ENCODE data around the gene ZNF70. TPM values are rescaled to one million over a fixed set of nuclear protein-coding genes. Genes with fewer than 3 reads are reported as not detected.

ZNF70 gene
- total and polyA plus RNA-seq, 5 donors from 2014 or later, result 0.06 to 2.0 (median 0.28) TPM

DNA sequence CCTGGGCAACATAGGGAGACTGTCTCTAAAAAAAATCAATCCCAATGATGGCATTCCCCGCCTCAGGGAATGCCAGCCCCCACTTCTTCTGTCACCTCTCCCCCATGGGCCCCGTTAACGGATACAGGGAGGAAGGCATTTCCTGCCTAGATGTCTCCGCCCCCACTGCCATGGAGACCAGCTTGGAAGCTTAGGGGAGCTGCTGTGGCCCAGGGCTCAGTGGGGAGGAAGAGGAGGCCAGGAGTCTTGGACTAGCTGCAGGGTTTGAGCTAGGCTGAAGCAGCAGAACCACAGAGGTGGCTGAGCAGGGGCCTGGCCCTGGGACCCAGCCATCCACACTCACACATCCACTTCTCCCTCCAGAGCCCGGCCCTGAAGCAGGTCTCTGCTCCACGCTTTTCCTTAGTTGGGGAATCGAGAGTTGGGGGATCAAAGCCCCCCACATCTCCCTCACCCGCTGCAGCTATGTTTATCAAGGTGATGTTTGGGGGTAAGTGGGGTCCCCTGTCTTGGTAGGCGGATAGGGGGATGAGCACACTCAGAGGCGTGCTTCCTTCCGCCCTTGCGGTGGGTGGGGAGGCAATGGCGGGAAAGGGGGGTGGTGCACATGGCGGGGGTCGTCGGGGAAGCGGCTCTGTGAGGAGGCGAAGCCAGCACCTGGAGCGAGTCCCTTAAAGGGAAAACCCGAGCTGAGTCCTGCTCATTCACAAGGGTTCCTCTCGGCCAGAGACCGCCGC is 12.1 kb upstream of the ZNF70 start, which contains the start of gene C22orf15:
Gene C22orf15 (plus strand): TSS at position 149 of the 737 bp plus-strand sequence. CDS start 317 bp downstream, at position 466.
- no peaks in the 10 kb centered on the region for H3K36me3 ChIP-seq (ENCODE audit: control insufficient read depth, insufficient read depth, low read length)
- peak within 1 kb of the TSS; percentile 70 to 88 (median 83) for H3K4me3 Mint-ChIP-seq
- no peaks in the 10 kb centered on the region for H3K9me3 Mint-ChIP-seq

DNA sequence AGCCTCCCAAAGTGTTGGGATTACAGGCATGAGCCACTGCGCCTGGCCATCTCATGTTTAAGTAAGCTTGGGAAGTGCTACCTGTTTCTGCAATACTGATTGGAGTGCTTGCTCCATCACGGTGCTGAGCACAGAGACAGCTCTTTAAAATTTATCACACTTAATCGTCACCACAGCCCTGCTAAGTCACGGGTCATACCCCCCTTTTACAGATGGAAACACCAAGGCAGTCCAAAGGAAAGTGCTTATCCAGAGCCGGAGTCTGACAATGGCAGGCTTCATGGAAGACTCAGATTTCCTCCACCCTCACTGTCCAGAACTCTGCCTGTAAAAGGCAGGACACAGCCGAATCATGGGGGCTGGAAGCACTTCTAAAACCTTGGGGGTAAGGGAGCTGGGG is 9.1 kb upstream of the ZNF70 start:
- peaks cover 0 to 25% (median 6%) of the 10 kb centered on the region in 4 donors for H3K4me1 Mint-ChIP-seq
- H3K27ac Mint-ChIP-seq, result no peak overlapping the region
- Histone ChIP-seq H3K9me3 (ENCODE audit: control insufficient read depth in 2 of 2, low read length in 2 of 2) (no peaks in the 10 kb centered on the region), H3K27ac (ENCODE audit: insufficient read depth, low read length, poor library complexity, severe bottlenecking) (no peak overlapping the region), H3K27me3 (ENCODE audit: control insufficient read depth, insufficient read depth, low read length) (no peaks in the 10 kb centered on the region), H3K4me1 (ENCODE audit: control insufficient read depth, insufficient read depth, low read length, poor library complexity, severe bottlenecking) (peaks cover 22% of the 10 kb centered on the region), H3K36me3 (ENCODE audit: control insufficient read depth, insufficient read depth, low read length) (no peaks in the 10 kb centered on the region), H3K4me3 (ENCODE audit: low read depth, low read length) (no peak overlapping the region)
- H3K9me3 Mint-ChIP-seq, result no peaks in the 10 kb centered on the region
- peaks cover 5% of the 10 kb centered on the region for H3K27me3 Mint-ChIP-seq
- H3K36me3 Mint-ChIP-seq, result no peaks in the 10 kb centered on the region
- peak overlapping the region in 2 of 4 donors; percentile 29 to 78 for H3K4me3 Mint-ChIP-seq
- ATAC-seq (ENCODE audit: low read depth in 2 of 2), result no peak
- DNase-seq, result no peak

More for the DNA sequence above, 12.1 kb upstream of the ZNF70 start, which contains the start of gene C22orf15:
- Histone ChIP-seq H3K9me3 (ENCODE audit: control insufficient read depth in 2 of 2, low read length in 2 of 2) (no peaks in the 10 kb centered on the region), H3K4me1 (ENCODE audit: control insufficient read depth, insufficient read depth, low read length, poor library complexity, severe bottlenecking) (peaks cover 33% of the 10 kb centered on the region), H3K27ac (ENCODE audit: insufficient read depth, low read length, poor library complexity, severe bottlenecking) (peak within 1 kb of the TSS; percentile 26), H3K4me3 (ENCODE audit: low read depth, low read length) (peak within 1 kb of the TSS; percentile 44), H3K27me3 (ENCODE audit: control insufficient read depth, insufficient read depth, low read length) (no peaks in the 10 kb centered on the region)
- ATAC-seq (ENCODE audit: low read depth in 2 of 2) (no peak), DNase-seq (peak in 1 of 3 donors; percentile 46)
- no peaks in the 10 kb centered on the region for H3K27me3 Mint-ChIP-seq
- peak within 1 kb of the TSS; percentile 38 to 71 (median 62) for H3K27ac Mint-ChIP-seq
- H3K4me1 Mint-ChIP-seq, result peaks cover 0 to 42% (median 4%) of the 10 kb centered on the region in 4 donors
- H3K36me3 Mint-ChIP-seq, result no peaks in the 10 kb centered on the region

DNA sequence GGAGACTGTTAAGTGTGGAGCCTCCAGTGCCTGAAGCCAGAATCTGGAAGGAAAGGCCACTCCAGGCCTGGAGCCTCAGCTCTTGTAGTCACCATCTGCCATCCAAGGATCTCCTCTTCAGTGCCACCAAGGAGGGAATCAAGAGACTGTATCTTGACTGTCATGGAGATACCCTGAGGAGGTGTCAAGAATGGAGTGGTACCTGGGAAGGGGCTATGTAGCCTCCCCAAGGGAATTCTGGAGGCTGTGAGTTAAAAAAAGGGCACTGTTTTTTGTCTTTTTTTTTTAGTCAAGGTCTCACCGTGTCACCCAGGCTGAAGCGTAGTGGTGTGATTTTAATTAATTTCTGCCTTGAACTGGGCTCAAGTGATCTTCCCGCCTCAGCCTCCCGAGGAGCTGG is 8.7 kb upstream of the ZNF70 start:
- Mint-ChIP-seq H3K27ac (no peak overlapping the region), H3K9me3 (no peaks in the 10 kb centered on the region), H3K27me3 (peaks cover 5% of the 10 kb centered on the region), H3K4me3 (no peak overlapping the region), H3K36me3 (no peaks in the 10 kb centered on the region), H3K4me1 (peaks cover 0 to 23% (median 4%) of the 10 kb centered on the region in 4 donors)
- ATAC-seq (ENCODE audit: low read depth in 2 of 2) (no peak), DNase-seq (no peak)
- H3K4me3 ChIP-seq (ENCODE audit: low read depth, low read length), result no peak overlapping the region
- no peaks in the 10 kb centered on the region for H3K27me3 ChIP-seq (ENCODE audit: control insufficient read depth, insufficient read depth, low read length)
- no peaks in the 10 kb centered on the region for H3K9me3 ChIP-seq (ENCODE audit: control insufficient read depth in 2 of 2, low read length in 2 of 2)
- H3K36me3 ChIP-seq (ENCODE audit: control insufficient read depth, insufficient read depth, low read length), result no peaks in the 10 kb centered on the region
- H3K27ac ChIP-seq (ENCODE audit: insufficient read depth, low read length, poor library complexity, severe bottlenecking), result no peak overlapping the region
- H3K4me1 ChIP-seq (ENCODE audit: control insufficient read depth, insufficient read depth, low read length, poor library complexity, severe bottlenecking), result peaks cover 21% of the 10 kb centered on the region

DNA sequence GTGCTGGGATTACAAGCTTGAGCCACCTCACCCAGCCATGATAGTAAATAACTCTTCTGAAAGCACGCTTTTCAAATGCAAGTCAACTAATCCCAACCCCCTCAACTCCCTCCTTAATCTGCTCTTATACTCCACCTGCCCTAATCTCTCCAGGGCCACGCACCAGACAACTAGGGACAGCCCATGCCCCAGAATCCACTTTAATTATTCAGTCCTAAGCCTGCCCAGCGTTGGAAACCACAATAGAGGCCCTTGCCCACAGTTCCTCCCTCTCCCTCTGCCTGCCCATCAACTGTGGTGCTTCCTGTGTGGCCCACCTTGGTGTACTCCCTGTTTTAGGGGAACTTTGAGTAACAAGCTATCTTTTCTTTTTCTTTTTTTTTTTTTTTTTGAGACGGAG is 6.0 kb upstream of the ZNF70 start:
- H3K4me1 Mint-ChIP-seq, result peaks cover 0 to 10% (median 3%) of the 10 kb centered on the region in 4 donors
- ATAC-seq (ENCODE audit: low read depth in 2 of 2), result no peak
- peaks cover 8% of the 10 kb centered on the region for H3K27me3 Mint-ChIP-seq
- Histone ChIP-seq H3K27ac (ENCODE audit: insufficient read depth, low read length, poor library complexity, severe bottlenecking) (no peak overlapping the region), H3K4me1 (ENCODE audit: control insufficient read depth, insufficient read depth, low read length, poor library complexity, severe bottlenecking) (no peaks in the 10 kb centered on the region), H3K36me3 (ENCODE audit: control insufficient read depth, insufficient read depth, low read length) (no peaks in the 10 kb centered on the region), H3K4me3 (ENCODE audit: low read depth, low read length) (no peak overlapping the region), H3K27me3 (ENCODE audit: control insufficient read depth, insufficient read depth, low read length) (no peaks in the 10 kb centered on the region), H3K9me3 (ENCODE audit: control insufficient read depth in 2 of 2, low read length in 2 of 2) (no peaks in the 10 kb centered on the region)
- DNase-seq, result no peak
- no peaks in the 10 kb centered on the region for H3K9me3 Mint-ChIP-seq
- peak overlapping the region in 1 of 3 donors; percentile 10 for H3K27ac Mint-ChIP-seq
- no peaks in the 10 kb centered on the region for H3K36me3 Mint-ChIP-seq
- no peak overlapping the region for H3K4me3 Mint-ChIP-seq

DNA sequence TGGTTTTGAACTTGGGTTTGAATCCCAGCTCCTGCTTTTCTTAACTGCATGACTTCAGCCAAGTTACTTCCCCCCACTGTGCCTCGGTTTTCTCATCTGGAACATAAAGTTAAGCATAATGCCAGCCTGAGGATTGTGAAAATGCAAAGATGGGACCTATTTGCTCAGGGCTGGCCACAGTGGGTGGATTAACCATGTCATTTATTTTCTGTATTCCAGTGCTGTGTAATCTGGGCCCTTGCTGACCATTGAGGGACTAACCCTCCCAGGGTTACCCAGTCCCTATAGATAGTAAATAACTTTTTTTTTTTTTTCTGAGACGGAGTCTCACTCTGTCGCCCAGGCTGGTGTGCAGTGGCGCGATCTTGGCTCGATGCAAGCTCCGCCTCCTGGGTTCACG is 4.8 kb upstream of the ZNF70 start:
- DNase-seq, result no peak
- Histone ChIP-seq H3K4me1 (ENCODE audit: control insufficient read depth, insufficient read depth, low read length, poor library complexity, severe bottlenecking) (peaks cover 7% of the 10 kb centered on the region), H3K36me3 (ENCODE audit: control insufficient read depth, insufficient read depth, low read length) (no peaks in the 10 kb centered on the region), H3K9me3 (ENCODE audit: control insufficient read depth in 2 of 2, low read length in 2 of 2) (no peaks in the 10 kb centered on the region), H3K27ac (ENCODE audit: insufficient read depth, low read length, poor library complexity, severe bottlenecking) (no peak overlapping the region), H3K27me3 (ENCODE audit: control insufficient read depth, insufficient read depth, low read length) (no peaks in the 10 kb centered on the region), H3K4me3 (ENCODE audit: low read depth, low read length) (no peak overlapping the region)
- H3K4me3 Mint-ChIP-seq, result no peak overlapping the region
- H3K27me3 Mint-ChIP-seq, result peaks cover 8% of the 10 kb centered on the region
- ATAC-seq (ENCODE audit: low read depth in 2 of 2), result no peak
- peak overlapping the region in 1 of 3 donors; percentile 12 for H3K27ac Mint-ChIP-seq
- H3K4me1 Mint-ChIP-seq, result peaks cover 0 to 10% (median 3%) of the 10 kb centered on the region in 4 donors
- H3K9me3 Mint-ChIP-seq, result no peaks in the 10 kb centered on the region
- no peaks in the 10 kb centered on the region for H3K36me3 Mint-ChIP-seq

DNA sequence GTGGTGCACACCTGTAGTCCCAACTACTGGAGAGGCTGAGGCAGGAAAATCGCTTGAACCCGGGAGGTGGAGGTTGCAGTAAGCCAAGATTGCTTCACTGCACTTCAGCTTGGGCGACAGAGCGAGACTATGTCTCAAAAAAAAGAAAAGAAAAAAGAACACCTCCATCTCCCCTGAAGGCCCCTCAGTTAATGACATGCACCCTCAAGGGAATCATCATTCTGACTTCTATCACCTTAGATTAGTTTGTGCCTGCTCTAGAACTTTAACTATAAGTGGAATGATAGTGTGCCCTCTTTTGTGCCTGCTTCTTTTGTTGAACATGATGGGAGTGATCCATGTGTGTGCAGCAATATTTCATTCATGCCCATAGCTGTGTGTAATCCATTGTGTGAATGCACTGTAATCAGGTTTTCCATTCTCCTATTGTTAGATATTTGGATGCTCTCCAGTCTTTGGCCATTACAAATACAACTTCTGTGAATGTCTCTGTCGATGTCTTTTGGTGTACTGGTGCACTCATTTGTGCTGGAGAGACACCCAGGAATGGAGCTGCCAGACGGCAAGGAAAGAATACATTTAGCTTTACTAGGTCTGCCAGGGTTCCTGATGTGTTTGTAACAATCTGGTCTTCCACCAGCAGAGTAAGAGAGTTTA is 4.2 kb upstream of the ZNF70 start:
- DNase-seq, result no peak
- Histone ChIP-seq H3K36me3 (ENCODE audit: control insufficient read depth, insufficient read depth, low read length) (no peaks in the 10 kb centered on the region), H3K9me3 (ENCODE audit: control insufficient read depth in 2 of 2, low read length in 2 of 2) (no peaks in the 10 kb centered on the region), H3K4me3 (ENCODE audit: low read depth, low read length) (no peak overlapping the region), H3K27me3 (ENCODE audit: control insufficient read depth, insufficient read depth, low read length) (no peaks in the 10 kb centered on the region), H3K4me1 (ENCODE audit: control insufficient read depth, insufficient read depth, low read length, poor library complexity, severe bottlenecking) (peaks cover 13% of the 10 kb centered on the region), H3K27ac (ENCODE audit: insufficient read depth, low read length, poor library complexity, severe bottlenecking) (no peak overlapping the region)
- Mint-ChIP-seq H3K27me3 (peaks cover 12% of the 10 kb centered on the region), H3K36me3 (no peaks in the 10 kb centered on the region), H3K4me3 (peak overlapping the region in 1 of 4 donors; percentile 27), H3K4me1 (peaks cover 0 to 11% (median 7%) of the 10 kb centered on the region in 4 donors), H3K9me3 (no peaks in the 10 kb centered on the region), H3K27ac (peak overlapping the region in 1 of 3 donors; percentile 12)
- ATAC-seq (ENCODE audit: low read depth in 2 of 2), result no peak

DNA sequence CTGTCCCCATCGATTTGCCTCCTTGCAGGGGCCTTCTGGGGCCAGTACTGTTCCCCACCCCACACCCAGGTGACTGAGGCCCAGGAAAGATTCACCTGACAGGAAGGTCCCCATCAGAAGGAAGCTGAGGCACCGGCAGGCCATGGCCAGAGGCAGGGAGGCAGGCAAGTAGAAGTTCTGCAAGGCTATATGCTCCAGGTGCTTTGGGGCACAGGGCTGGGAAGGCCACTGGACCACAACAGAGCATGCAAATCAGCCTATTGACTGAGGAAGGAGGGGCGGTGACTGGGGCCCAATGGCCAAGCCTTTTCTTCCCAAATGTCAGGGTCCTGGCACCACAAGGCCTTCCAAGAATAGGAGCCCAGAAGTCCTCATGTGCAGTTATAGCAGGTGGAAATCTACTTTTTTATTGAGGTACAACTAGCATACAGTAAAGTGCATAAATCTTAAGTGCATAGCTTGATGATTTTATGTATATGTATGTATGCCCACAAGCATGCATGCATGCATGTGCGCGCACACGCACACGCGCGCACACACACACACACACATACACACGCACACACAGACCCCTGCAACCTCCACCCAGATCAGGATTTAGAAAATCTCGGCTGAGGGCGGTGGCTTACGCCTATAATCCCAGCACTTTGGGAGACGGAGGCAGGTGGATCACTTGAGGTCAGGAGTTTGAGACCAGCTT is 3.5 kb upstream of the ZNF70 start, which contains the start of gene VPREB3:
Gene VPREB3 (minus strand): TSS at position 206 of the 700 bp plus-strand sequence. CDS start 62 bp downstream, at position 144.
- no peak within 1 kb of the TSS for H3K4me3 ChIP-seq (ENCODE audit: low read depth, low read length)
- H3K4me3 Mint-ChIP-seq, result peak within 1 kb of the TSS in 3 of 4 donors; percentile 24 to 77 (median 60)

More for the DNA sequence above, 3.5 kb upstream of the ZNF70 start, which contains the start of gene VPREB3:
- Histone ChIP-seq H3K27ac (ENCODE audit: insufficient read depth, low read length, poor library complexity, severe bottlenecking) (no peak within 1 kb of the TSS), H3K27me3 (ENCODE audit: control insufficient read depth, insufficient read depth, low read length) (no peaks in the 10 kb centered on the region), H3K36me3 (ENCODE audit: control insufficient read depth, insufficient read depth, low read length) (no peaks in the 10 kb centered on the region), H3K4me1 (ENCODE audit: control insufficient read depth, insufficient read depth, low read length, poor library complexity, severe bottlenecking) (peaks cover 14% of the 10 kb centered on the region), H3K9me3 (ENCODE audit: control insufficient read depth in 2 of 2, low read length in 2 of 2) (no peaks in the 10 kb centered on the region)
- Mint-ChIP-seq H3K4me1 (peaks cover 0 to 15% (median 10%) of the 10 kb centered on the region in 4 donors), H3K27me3 (peaks cover 12% of the 10 kb centered on the region), H3K36me3 (peaks cover 5% of the 10 kb centered on the region), H3K9me3 (no peaks in the 10 kb centered on the region), H3K27ac (peak within 1 kb of the TSS in 1 of 3 donors; percentile 12)
- ATAC-seq (ENCODE audit: low read depth in 2 of 2), result no peak
- no peak for DNase-seq

Data from CD4-positive, CD25-positive, alpha-beta regulatory T cell (primary cell).